ENCODE measurements around the gene CLSTN1. TPM values are rescaled to one million over a fixed set of nuclear protein-coding genes. Genes with fewer than 3 reads are reported as not detected.

CLSTN1 gene
- total and polyA plus RNA-seq, 2 of the 8 experiments (the other 6 are each of a cell fraction or from before 2014, with no cell fraction given) = 34.2 to 97.4 TPM

DNA sequence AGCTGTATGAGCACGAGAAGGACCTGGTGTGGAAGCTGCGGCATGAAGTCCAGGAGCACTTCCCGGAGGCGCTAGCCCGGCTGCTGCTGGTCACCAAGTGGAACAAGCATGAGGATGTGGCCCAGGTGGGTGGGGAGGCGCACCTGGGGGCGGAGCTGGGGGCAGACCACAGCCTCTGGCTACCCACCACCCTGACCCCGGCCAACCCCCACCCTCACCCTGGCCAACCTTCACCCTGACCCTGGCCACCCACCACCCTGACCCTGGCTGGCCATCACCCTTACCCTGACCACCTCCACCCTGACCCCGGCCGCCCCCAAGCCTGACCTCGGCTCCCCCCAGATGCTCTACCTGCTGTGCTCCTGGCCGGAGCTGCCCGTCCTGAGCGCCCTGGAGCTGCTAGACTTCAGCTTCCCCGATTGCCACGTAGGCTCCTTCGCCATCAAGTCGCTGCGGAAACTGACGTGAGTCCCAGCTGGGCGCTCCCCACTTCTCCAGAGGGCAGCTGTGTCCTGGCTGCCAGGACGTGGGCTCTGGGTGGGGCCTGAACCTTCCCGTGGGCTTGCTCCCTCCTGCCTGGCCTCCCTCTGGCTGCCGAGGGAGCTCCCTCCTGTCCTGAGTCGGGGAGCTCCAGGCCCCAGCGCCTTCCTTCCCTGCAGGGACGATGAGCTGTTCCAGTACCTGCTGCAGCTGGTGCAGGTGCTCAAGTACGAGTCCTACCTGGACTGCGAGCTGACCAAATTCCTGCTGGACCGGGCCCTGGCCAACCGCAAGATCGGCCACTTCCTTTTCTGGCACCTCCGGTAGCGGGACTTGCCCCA is 102.8 kb downstream of the CLSTN1 start:
- Histone ChIP-seq H4K5ac (ENCODE audit: insufficient read length, low read depth, low read length) (peak overlapping the region; percentile 24), H3K9ac (replicated peaks in 1 of 4; ENCODE audit: extremely low read depth in 1 of 4, low read depth in 3 of 4, low read length in 3 of 4) (no peak overlapping the region), H2BK120ac (replicated peaks; ENCODE audit: low read depth, low read length) (no peak overlapping the region), H4K20me1 (replicated peaks in 1 of 2; ENCODE audit: control insufficient read depth in 1 of 2, insufficient read depth in 2 of 2, low read length in 2 of 2) (no peaks in the 10 kb centered on the region), H3K27ac (ENCODE audit: low read depth, low read length) (peak overlapping the region; percentile 17; the same call in 1 of the 2 replicates), H3K14ac (ENCODE audit: insufficient read length) (no peak overlapping the region), H3K23ac (ENCODE audit: insufficient read length) (no peak overlapping the region), H3K79me1 (ENCODE audit: low read depth, low read length) (no peaks in the 10 kb centered on the region), H3K4me2 (ENCODE audit: insufficient read depth in 1 of 2, low read depth in 2 of 2, low read length in 2 of 2) (peak overlapping the region in 1 of 2 experiments; percentile 22; a peak in 1 of 4 replicates), H2BK20ac (ENCODE audit: low read length) (0 out of 2 replicates have a peak overlapping the region, but pooled peaks have one; percentile 61), H2BK15ac (ENCODE audit: low read length) (peak overlapping the region; percentile 92; the same call in 1 of the 2 replicates), H4K8ac (ENCODE audit: extremely low read depth, insufficient read depth, low read length) (peak overlapping the region; percentile 45), H3K4me1 (replicated peaks in 1 of 4; ENCODE audit: control insufficient read depth in 3 of 4, insufficient read depth in 4 of 4, low read length in 3 of 4) (peaks cover 0 to 31% (median 22%) of the 10 kb centered on the region in 4 experiments; a peak in 6 of 7 replicates), H3K27me3 (replicated peaks in 1 of 4; ENCODE audit: control insufficient read depth in 3 of 4, extremely low read depth in 1 of 4, insufficient read depth in 3 of 4, low read length in 3 of 4) (no peaks in the 10 kb centered on the region), H3K36me3 (ENCODE audit: control insufficient read depth in 2 of 4, insufficient read depth in 4 of 4, low read length in 3 of 4) (peaks cover 2 to 18% (median 17%) of the 10 kb centered on the region in 4 experiments; a peak in 5 of 8 replicates), H3K23me2 (ENCODE audit: low read depth, low read length) (no peaks in the 10 kb centered on the region), H3K79me2 (ENCODE audit: control insufficient read depth in 1 of 2, insufficient read depth in 2 of 2, low read length in 2 of 2) (no peaks in the 10 kb centered on the region), H3K56ac (replicated peaks; ENCODE audit: insufficient read length, low read depth, low read length) (no peak overlapping the region), H3K18ac (ENCODE audit: extremely low read depth, low read length) (peak overlapping the region; percentile 95), H3K4ac (replicated peaks; ENCODE audit: insufficient read length, low read depth, low read length) (peak overlapping the region; percentile 36), H3K9me3 (ENCODE audit: insufficient read depth in 2 of 2, low read depth in 1 of 2, low read length in 1 of 2) (peaks cover 7 to 8% of the 10 kb centered on the region in 2 experiments; a peak in 3 of 4 replicates), H2BK5ac (ENCODE audit: low read depth, low read length) (peak overlapping the region; percentile 71; the same call in 1 of the 2 replicates), H2BK12ac (ENCODE audit: low read depth, low read length) (peak overlapping the region; percentile 98; the same call in 1 of the 2 replicates), H2AFZ (ENCODE audit: low read length) (no peak overlapping the region), H2AK5ac (ENCODE audit: low read depth, low read length) (peak overlapping the region; percentile 55; the same call in 1 of the 2 replicates), H3K4me3 (ENCODE audit: extremely low read depth in 1 of 4, insufficient read depth in 2 of 4, low read depth in 3 of 4, low read length in 4 of 4) (no peak overlapping the region), H4K91ac (replicated peaks; ENCODE audit: insufficient read length, low read length) (peak overlapping the region; percentile 93)
- TF ChIP-seq BCL11A (IDR thresholded peaks at IDR 0.05; ENCODE audit: low read depth in 2 of 2, low read length in 2 of 2) = no peak
- TF ChIP-seq, protein P1, sequence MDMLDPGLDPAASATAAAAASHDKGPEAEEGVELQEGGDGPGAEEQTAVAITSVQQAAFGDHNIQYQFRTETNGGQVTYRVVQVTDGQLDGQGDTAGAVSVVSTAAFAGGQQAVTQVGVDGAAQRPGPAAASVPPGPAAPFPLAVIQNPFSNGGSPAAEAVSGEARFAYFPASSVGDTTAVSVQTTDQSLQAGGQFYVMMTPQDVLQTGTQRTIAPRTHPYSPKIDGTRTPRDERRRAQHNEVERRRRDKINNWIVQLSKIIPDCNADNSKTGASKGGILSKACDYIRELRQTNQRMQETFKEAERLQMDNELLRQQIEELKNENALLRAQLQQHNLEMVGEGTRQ (IDR thresholded peaks at IDR 0.05; ENCODE audit: low read length) = no peak
- TF ChIP-seq KDM4A (IDR thresholded peaks at IDR 0.05; ENCODE audit: low read depth, low read length, severe bottlenecking) = no peak
- no peak for FAIRE-seq
- DNase-seq (ENCODE audit: low read depth in 1 of 2, low spot score in 2 of 2) = no peak
- CTCF ChIA-PET (ENCODE audit: partially characterized antibody) = interaction anchor here (0.5 to 9.2 kb wide), 60 partner anchors 10 to 666 kb away, joined by 3 to 91 read pairs (median 4); partner anchors contain the start of gene PIK3CD
- POLR2A ChIA-PET (ENCODE audit: partially characterized antibody) = interaction anchor here (0.9 to 1.4 kb wide), 3 partner anchors 14 to 678 kb away, joined by 3 to 7 read pairs (median 4); partner anchors contain the start of gene PGD
- WGBS, 2 experiments (ENCODE audit: extremely low coverage in 1 of 2, insufficient coverage in 1 of 2, insufficient read length in 1 of 2, insufficient replicate concordance in 2 of 2, low coverage in 1 of 2, low lambda C conversion rate in 2 of 2, missing lambda C conversion rate in 1 of 2) = 89% methylated on average over 26 of the region's 34 CpGs; no CpG with 5 or more reads in 1 of the 2 experiments

All from H1 (cell line).